ENCODE data around the gene VTI1A.

- TF ChIP-seq CTCF (IDR thresholded peaks at IDR 0.05) (no peak), POLR2A (IDR thresholded peaks at IDR 0.05) (no peak)
Measured at GRCh38 chr10:112585126-112585525, 138.1 kb downstream of the VTI1A start.

Measured in breast epithelium (tissue), 3 donors.